Hematopoietic multipotent progenitor cell (in vitro differentiated cells): ENCODE data around the gene PCDHB6. TPM values are rescaled to one million over a fixed set of nuclear protein-coding genes. Genes with fewer than 3 reads are reported as not detected.
"Not testable (repeated sequence)": the region's sequence is repeated elsewhere in the genome, so short reads cannot be mapped to it uniquely, and the experiment has no call there.

Experiments
- DNase-seq, 3 donors: peaks; one replicate each; pipeline ENCODE4 v3.0.0-alpha.2; 2011 to 2015; ENCODE audit warnings: low read depth in 2 of 3, low spot score in 2 of 3
- total RNA-seq: library from RNA; depleted of rRNA; stranded (reverse); fragments of >200 nt; gene quantifications from one replicate; pipeline ENCODE4 v1.2.3, GENCODE V29; 2012

The PCDHB6 gene
- not detected for total RNA-seq

GRCh38 chr5:141149812-141150211, at the start of gene PCDHB6:
PCDHB6 (plus strand) TSS chr5:141150057; CDS start chr5:141150258, 201 bp downstream.
- DNase-seq: peak in 1 of 3 donors; percentile 1

- peak in 1 of 3 donors; percentile 41 for DNase-seq
Observed at GRCh38 chr5:141100243-141100805, 49.5 kb upstream of the PCDHB6 start, which contains the start of gene PCDHB3. PCDHB3 (plus strand) TSS chr5:141100473; CDS start chr5:141100650, 177 bp downstream.

- no peak for DNase-seq
Observed at GRCh38 chr5:141101059-141101458, 48.8 kb upstream of the PCDHB6 start.

GRCh38 chr5:141102070-141102469, 47.8 kb upstream of the PCDHB6 start:
- not testable (repeated sequence) for DNase-seq

GRCh38 chr5:141102471-141102870, 47.4 kb upstream of the PCDHB6 start:
- not testable (repeated sequence) for DNase-seq

- no peak for DNase-seq
Observed at GRCh38 chr5:141105350-141105749, 44.5 kb upstream of the PCDHB6 start.

- DNase-seq: no peak
Observed at GRCh38 chr5:141119250-141119649, 30.6 kb upstream of the PCDHB6 start.

GRCh38 chr5:141121563-141121962, 28.3 kb upstream of the PCDHB6 start, which contains the start of gene PCDHB4:
PCDHB4 (plus strand) TSS chr5:141121818; CDS start chr5:141121999, 181 bp downstream.
- peak in 1 of 3 donors; percentile 21 for DNase-seq

GRCh38 chr5:141121985-141122384, 27.9 kb upstream of the PCDHB6 start:
- no peak for DNase-seq

GRCh38 chr5:141123396-141124135, 26.3 kb upstream of the PCDHB6 start:
- not testable (repeated sequence) for DNase-seq

GRCh38 chr5:141127305-141127704, 22.6 kb upstream of the PCDHB6 start:
- no peak for DNase-seq

- peak in 1 of 3 donors; percentile 47 for DNase-seq
Observed at GRCh38 chr5:141135030-141135717, 14.7 kb upstream of the PCDHB6 start, which contains the start of gene PCDHB5. PCDHB5 (plus strand) TSS chr5:141135206; CDS start chr5:141135435, 229 bp downstream.

GRCh38 chr5:141135718-141136266, 14.1 kb upstream of the PCDHB6 start:
- no peak for DNase-seq

GRCh38 chr5:141137346-141137745, 12.5 kb upstream of the PCDHB6 start:
- DNase-seq: not testable (repeated sequence)

- no peak for DNase-seq
Observed at GRCh38 chr5:141150224-141150992, 551 bp downstream of the PCDHB6 start.

- DNase-seq: no peak
Observed at GRCh38 chr5:141150993-141151325, 1.1 kb downstream of the PCDHB6 start.

- DNase-seq: not testable (repeated sequence)
Observed at GRCh38 chr5:141151632-141152031, 1.8 kb downstream of the PCDHB6 start.

- DNase-seq: not testable (repeated sequence)
Observed at GRCh38 chr5:141152096-141152495, 2.2 kb downstream of the PCDHB6 start.

- DNase-seq: no peak
Observed at GRCh38 chr5:141155540-141156374, 5.9 kb downstream of the PCDHB6 start.
